Measurements from ENCODE around the gene CPAMD8. TPM values are rescaled to one million over a fixed set of nuclear protein-coding genes. Genes with fewer than 3 reads are reported as not detected.
"Not testable (repeated sequence)": the region's sequence is repeated elsewhere in the genome, so short reads cannot be mapped to it uniquely, and the experiment has no call there.

The CPAMD8 gene
- total RNA-seq, 2 experiments from 2014 or later = 0.42 to 0.68 TPM

GRCh38 chr19:16969135-16969534 lies 57.5 kb downstream of the CPAMD8 start:
- DNase-seq (no peak), ATAC-seq (ENCODE audit: low read depth) (no peak)
- Mint-ChIP-seq H3K27ac (no peak overlapping the region), H3K9me3 (peaks cover 9% of the 10 kb centered on the region), H3K4me1 (no peaks in the 10 kb centered on the region), H3K36me3 (peaks cover 1% of the 10 kb centered on the region), H3K27me3 (peaks cover 2% of the 10 kb centered on the region), H3K4me3 (no peak overlapping the region)
- POLR2A ChIA-PET = no interaction called here

- H3K36me3 Mint-ChIP-seq; H3K4me3 Mint-ChIP-seq; H3K27ac Mint-ChIP-seq; POLR2A ChIA-PET; ATAC-seq (ENCODE audit: low read depth); H3K9me3 Mint-ChIP-seq; H3K4me1 Mint-ChIP-seq; DNase-seq: not testable (repeated sequence)
- H3K27me3 Mint-ChIP-seq = peaks cover 17% of the 10 kb centered on the region
Measured at GRCh38 chr19:16960996-16961822, 65.4 kb downstream of the CPAMD8 start.

GRCh38 chr19:16958277-16958676 lies 68.3 kb downstream of the CPAMD8 start:
- DNase-seq; H3K4me1 Mint-ChIP-seq; H3K27ac Mint-ChIP-seq; H3K9me3 Mint-ChIP-seq; H3K36me3 Mint-ChIP-seq; H3K4me3 Mint-ChIP-seq; ATAC-seq (ENCODE audit: low read depth); H3K27me3 Mint-ChIP-seq; POLR2A ChIA-PET: not testable (repeated sequence)

GRCh38 chr19:16957855-16958254 lies 68.8 kb downstream of the CPAMD8 start:
- Mint-ChIP-seq H3K9me3 (no peaks in the 10 kb centered on the region), H3K4me1 (no peaks in the 10 kb centered on the region), H3K27me3 (peaks cover 12% of the 10 kb centered on the region), H3K4me3 (no peak overlapping the region), H3K27ac (no peak overlapping the region), H3K36me3 (no peaks in the 10 kb centered on the region)
- POLR2A ChIA-PET = no interaction called here
- DNase-seq (no peak), ATAC-seq (ENCODE audit: low read depth) (no peak)

GRCh38 chr19:16957151-16957701 lies 69.4 kb downstream of the CPAMD8 start:
- no peak for ATAC-seq (ENCODE audit: low read depth)
- peaks cover 9% of the 10 kb centered on the region for H3K27me3 Mint-ChIP-seq
- no peaks in the 10 kb centered on the region for H3K9me3 Mint-ChIP-seq
- no peak for DNase-seq
- no peaks in the 10 kb centered on the region for H3K36me3 Mint-ChIP-seq
- H3K27ac Mint-ChIP-seq = no peak overlapping the region
- POLR2A ChIA-PET = no interaction called here
- H3K4me1 Mint-ChIP-seq = no peaks in the 10 kb centered on the region
- H3K4me3 Mint-ChIP-seq = no peak overlapping the region

GRCh38 chr19:16955161-16955560 lies 71.4 kb downstream of the CPAMD8 start:
- H3K27ac Mint-ChIP-seq = no peak overlapping the region
- peaks cover 4% of the 10 kb centered on the region for H3K27me3 Mint-ChIP-seq
- POLR2A ChIA-PET = no interaction called here
- no peaks in the 10 kb centered on the region for H3K9me3 Mint-ChIP-seq
- no peaks in the 10 kb centered on the region for H3K36me3 Mint-ChIP-seq
- no peak overlapping the region for H3K4me3 Mint-ChIP-seq
- DNase-seq (no peak), ATAC-seq (ENCODE audit: low read depth) (no peak)
- no peaks in the 10 kb centered on the region for H3K4me1 Mint-ChIP-seq

GRCh38 chr19:16952046-16952445 lies 74.6 kb downstream of the CPAMD8 start:
- no peak overlapping the region for H3K4me3 Mint-ChIP-seq
- H3K27ac Mint-ChIP-seq = no peak overlapping the region
- no peaks in the 10 kb centered on the region for H3K36me3 Mint-ChIP-seq
- peaks cover 4% of the 10 kb centered on the region for H3K9me3 Mint-ChIP-seq
- ATAC-seq (ENCODE audit: low read depth) (no peak), DNase-seq (no peak)
- peaks cover 4% of the 10 kb centered on the region for H3K27me3 Mint-ChIP-seq
- no peaks in the 10 kb centered on the region for H3K4me1 Mint-ChIP-seq
- POLR2A ChIA-PET = no interaction called here

- ATAC-seq (ENCODE audit: low read depth) = no peak
Measured at GRCh38 chr19:16951529-16951928, 75.1 kb downstream of the CPAMD8 start.

GRCh38 chr19:16949496-16950023 lies 77.0 kb downstream of the CPAMD8 start:
- H3K9me3 Mint-ChIP-seq = peaks cover 9% of the 10 kb centered on the region
- H3K27me3 Mint-ChIP-seq = peaks cover 4% of the 10 kb centered on the region
- no peaks in the 10 kb centered on the region for H3K36me3 Mint-ChIP-seq
- ATAC-seq (ENCODE audit: low read depth) (no peak), DNase-seq (no peak)
- POLR2A ChIA-PET = no interaction called here
- H3K4me3 Mint-ChIP-seq = no peak overlapping the region
- no peaks in the 10 kb centered on the region for H3K4me1 Mint-ChIP-seq
- H3K27ac Mint-ChIP-seq = no peak overlapping the region

More at GRCh38 chr19:16951529-16951928, 75.1 kb downstream of the CPAMD8 start:
- Mint-ChIP-seq H3K4me1 (no peaks in the 10 kb centered on the region), H3K36me3 (no peaks in the 10 kb centered on the region), H3K9me3 (peaks cover 4% of the 10 kb centered on the region), H3K27ac (no peak overlapping the region), H3K27me3 (peaks cover 4% of the 10 kb centered on the region), H3K4me3 (no peak overlapping the region)
- POLR2A ChIA-PET = no interaction called here
- DNase-seq = no peak

GRCh38 chr19:16946951-16947940 lies 79.4 kb downstream of the CPAMD8 start:
- no peaks in the 10 kb centered on the region for H3K27me3 Mint-ChIP-seq
- H3K36me3 Mint-ChIP-seq = no peaks in the 10 kb centered on the region
- ATAC-seq (ENCODE audit: low read depth) = no peak
- POLR2A ChIA-PET = no interaction called here
- no peaks in the 10 kb centered on the region for H3K4me1 Mint-ChIP-seq
- no peak overlapping the region for H3K27ac Mint-ChIP-seq
- no peak overlapping the region for H3K4me3 Mint-ChIP-seq
- H3K9me3 Mint-ChIP-seq = peaks cover 9% of the 10 kb centered on the region
- no peak for DNase-seq

- ATAC-seq (ENCODE audit: low read depth) (no peak), DNase-seq (no peak)
- no peaks in the 10 kb centered on the region for H3K36me3 Mint-ChIP-seq
- peaks cover 9% of the 10 kb centered on the region for H3K9me3 Mint-ChIP-seq
- no peak overlapping the region for H3K27ac Mint-ChIP-seq
- no peaks in the 10 kb centered on the region for H3K27me3 Mint-ChIP-seq
- POLR2A ChIA-PET = no interaction called here
- no peak overlapping the region for H3K4me3 Mint-ChIP-seq
- H3K4me1 Mint-ChIP-seq = no peaks in the 10 kb centered on the region
Measured at GRCh38 chr19:16945762-16946465, 80.7 kb downstream of the CPAMD8 start.

- peaks cover 9% of the 10 kb centered on the region for H3K9me3 Mint-ChIP-seq
- no peaks in the 10 kb centered on the region for H3K4me1 Mint-ChIP-seq
- DNase-seq (no peak), ATAC-seq (ENCODE audit: low read depth) (no peak)
- POLR2A ChIA-PET = no interaction called here
- no peaks in the 10 kb centered on the region for H3K27me3 Mint-ChIP-seq
- H3K4me3 Mint-ChIP-seq = no peak overlapping the region
- H3K36me3 Mint-ChIP-seq = no peaks in the 10 kb centered on the region
- no peak overlapping the region for H3K27ac Mint-ChIP-seq
Measured at GRCh38 chr19:16945364-16945714, 81.3 kb downstream of the CPAMD8 start.
